Thymus (tissue), 11 donors: ENCODE results near the gene HSPA14. TPM values are rescaled to one million over a fixed set of nuclear protein-coding genes. Genes with fewer than 3 reads are reported as not detected.
"Not testable (repeated sequence)": the region's sequence is repeated elsewhere in the genome, so short reads cannot be mapped to it uniquely, and the experiment has no call there.

Source experiments
- DNase-seq, 9 donors: peaks; one replicate each; pipeline ENCODE4 v3.0.0-alpha.2; 2013; ENCODE audit warnings: low spot score in 9 of 9, low read depth in 6 of 9, missing footprints in 1 of 9
- H3K27ac ChIP-seq, 2 donors: one replicate each; pipeline ENCODE4 v1.5.1; 2013; ENCODE audit warnings: control low read depth in 1 of 2, low read depth in 1 of 2, low read length in 1 of 2, mild to moderate bottlenecking in 1 of 2, moderate library complexity in 1 of 2
- H3K27me3 ChIP-seq, 2 donors: one replicate each; pipeline ENCODE4 v1.5.1; 2013; ENCODE audit warnings: low read length in 1 of 2; ENCODE audit not compliant: control insufficient read depth in 2 of 2, insufficient read depth in 1 of 2
- H3K36me3 ChIP-seq, 2 donors: one replicate each; pipeline ENCODE4 v1.5.1; 2013; ENCODE audit warnings: low read length in 1 of 2, mild to moderate bottlenecking in 1 of 2, moderate library complexity in 1 of 2; ENCODE audit not compliant: control insufficient read depth in 2 of 2, insufficient read depth in 2 of 2
- H3K4me1 ChIP-seq, 2 donors: one replicate each; pipeline ENCODE4 v1.5.1; 2013; ENCODE audit warnings: low read length in 2 of 2; ENCODE audit not compliant: control insufficient read depth in 2 of 2, insufficient read depth in 2 of 2
- H3K4me3 ChIP-seq, 2 donors: one replicate each; pipeline ENCODE4 v1.5.1; 2013; ENCODE audit warnings: low read length in 2 of 2, control low read depth in 1 of 2, mild to moderate bottlenecking in 1 of 2
- H3K9me3 ChIP-seq, 2 donors: one replicate each; pipeline ENCODE4 v1.5.1; 2013; ENCODE audit warnings: low read length in 1 of 2, mild to moderate bottlenecking in 1 of 2; ENCODE audit not compliant: control insufficient read depth in 2 of 2, insufficient read depth in 1 of 2
- WGBS: extraction: QIAGEN DNeasy Blood & Tissue Kit; methylation state at CpG from one replicate; pipeline ENCODE4 v1.1.7; 2013; 5-methylcytosine and 5-hydroxymethylcytosine counted together
- polyA plus RNA-seq: library from polyadenylated mRNA; stranded (reverse); fragments of 200-250 nt; gene quantifications from one replicate; pipeline ENCODE4 v1.2.3, GENCODE V29; 2013
- total RNA-seq: library from RNA; stranded (reverse); fragments of 120-200 nt; gene quantifications from one replicate; pipeline ENCODE4 v1.2.4, GENCODE V29; 2013
- donor health status: healthy.

HSPA14 gene
- total and polyA plus RNA-seq, 2 donors = 24.0 to 35.2 TPM

- H3K4me3 ChIP-seq = no peak overlapping the region
- no peaks in the 10 kb centered on the region for H3K4me1 ChIP-seq
- peaks cover 28 to 67% of the 10 kb centered on the region in 2 donors for H3K36me3 ChIP-seq
- no peaks in the 10 kb centered on the region for H3K27me3 ChIP-seq
- WGBS = 97% methylated on average over 2 of the region's 2 CpGs
- H3K9me3 ChIP-seq = peaks cover 0 to 2% of the 10 kb centered on the region in 2 donors
- H3K27ac ChIP-seq = no peak overlapping the region
- no peak for DNase-seq
Observed at GRCh38 chr10:14844948-14845347, 6.8 kb downstream of the HSPA14 start.

- Histone ChIP-seq H3K9me3 (no peaks in the 10 kb centered on the region), H3K27me3 (no peaks in the 10 kb centered on the region), H3K27ac (no peak overlapping the region), H3K36me3 (peaks cover 12 to 31% of the 10 kb centered on the region in 2 donors), H3K4me1 (no peaks in the 10 kb centered on the region), H3K4me3 (no peak overlapping the region)
- no peak for DNase-seq
- WGBS = 97% methylated on average over 3 of the region's 3 CpGs
Observed at GRCh38 chr10:14852236-14852635, 14.1 kb downstream of the HSPA14 start.

GRCh38 chr10:14855453-14855852 lies 17.3 kb downstream of the HSPA14 start:
- 90% methylated on average over 1 of the region's 1 CpG for WGBS
- Histone ChIP-seq H3K9me3 (no peaks in the 10 kb centered on the region), H3K27me3 (no peaks in the 10 kb centered on the region), H3K4me3 (no peak overlapping the region), H3K36me3 (peaks cover 19 to 35% of the 10 kb centered on the region in 2 donors), H3K27ac (no peak overlapping the region), H3K4me1 (peaks cover 0 to 3% of the 10 kb centered on the region in 2 donors)
- no peak for DNase-seq

- WGBS = 98% methylated on average over 6 of the region's 6 CpGs
- H3K27me3 ChIP-seq = no peaks in the 10 kb centered on the region
- no peak for DNase-seq
- H3K27ac ChIP-seq = no peak overlapping the region
- peaks cover 29 to 33% of the 10 kb centered on the region in 2 donors for H3K36me3 ChIP-seq
- no peak overlapping the region for H3K4me3 ChIP-seq
- no peaks in the 10 kb centered on the region for H3K9me3 ChIP-seq
- H3K4me1 ChIP-seq = peaks cover 0 to 3% of the 10 kb centered on the region in 2 donors
Observed at GRCh38 chr10:14858338-14858960, 20.3 kb downstream of the HSPA14 start.

GRCh38 chr10:14859043-14859442 lies 20.9 kb downstream of the HSPA14 start:
- DNase-seq = no peak
- WGBS = 82% methylated on average over 5 of the region's 5 CpGs
- no peak overlapping the region for H3K27ac ChIP-seq
- peaks cover 31 to 33% of the 10 kb centered on the region in 2 donors for H3K36me3 ChIP-seq
- H3K4me3 ChIP-seq = no peak overlapping the region
- peaks cover 0 to 3% of the 10 kb centered on the region in 2 donors for H3K4me1 ChIP-seq
- no peaks in the 10 kb centered on the region for H3K27me3 ChIP-seq
- H3K9me3 ChIP-seq = no peaks in the 10 kb centered on the region

GRCh38 chr10:14859775-14860174 lies 21.7 kb downstream of the HSPA14 start:
- no peak overlapping the region for H3K4me3 ChIP-seq
- no peaks in the 10 kb centered on the region for H3K27me3 ChIP-seq
- H3K4me1 ChIP-seq = peaks cover 0 to 3% of the 10 kb centered on the region in 2 donors
- no peak for DNase-seq
- H3K27ac ChIP-seq = no peak overlapping the region
- no peaks in the 10 kb centered on the region for H3K9me3 ChIP-seq
- peaks cover 31 to 33% of the 10 kb centered on the region in 2 donors for H3K36me3 ChIP-seq

GRCh38 chr10:14860791-14861190 lies 22.7 kb downstream of the HSPA14 start:
- H3K4me3 ChIP-seq = no peak overlapping the region
- peaks cover 0 to 3% of the 10 kb centered on the region in 2 donors for H3K4me1 ChIP-seq
- 97% methylated on average over 1 of the region's 1 CpG for WGBS
- no peak for DNase-seq
- H3K27me3 ChIP-seq = no peaks in the 10 kb centered on the region
- no peaks in the 10 kb centered on the region for H3K9me3 ChIP-seq
- no peak overlapping the region for H3K27ac ChIP-seq
- peaks cover 29 to 33% of the 10 kb centered on the region in 2 donors for H3K36me3 ChIP-seq

- H3K27ac ChIP-seq, H3K4me3 ChIP-seq, H3K9me3 ChIP-seq, DNase-seq, H3K27me3 ChIP-seq, H3K4me1 ChIP-seq: not testable (repeated sequence)
- peaks cover 34 to 36% of the 10 kb centered on the region in 2 donors for H3K36me3 ChIP-seq
- 97% methylated on average over 6 of the region's 6 CpGs for WGBS
Observed at GRCh38 chr10:14864466-14864865, 26.4 kb downstream of the HSPA14 start.

- not testable (repeated sequence) for H3K27ac ChIP-seq, H3K27me3 ChIP-seq, DNase-seq, H3K4me3 ChIP-seq, H3K9me3 ChIP-seq, H3K4me1 ChIP-seq
- 84% methylated on average over 3 of the region's 3 CpGs for WGBS
- peaks cover 38 to 39% of the 10 kb centered on the region in 2 donors for H3K36me3 ChIP-seq
Observed at GRCh38 chr10:14864871-14865270, 26.8 kb downstream of the HSPA14 start.
